Lower lobe of right lung (tissue), 2 donors: ENCODE results near the gene CRYAA. TPM values are rescaled to one million over a fixed set of nuclear protein-coding genes. Genes with fewer than 3 reads are reported as not detected.

Experiments
- ATAC-seq, 2 donors: fragments of 200-7000 bp; cut with Tn5 transposase; one replicate each; pipeline ENCODE4 v1.9.1; 2020 to 2022; ENCODE audit warnings: mild to moderate bottlenecking in 2 of 2, moderate library complexity in 2 of 2
- DNase-seq: peaks from one replicate; pipeline ENCODE4 v3.0.0-alpha.2; 2020
- H3K27ac ChIP-seq: fragments of 200-600 bp; one replicate; pipeline ENCODE4 v1.8.0; 2022
- H3K27me3 ChIP-seq: fragments of 200-600 bp; one replicate; pipeline ENCODE4 v1.8.0; 2022; ENCODE audit warnings: low read depth
- H3K36me3 ChIP-seq: fragments of 200-600 bp; one replicate; pipeline ENCODE4 v1.8.0; 2022; ENCODE audit warnings: mild to moderate bottlenecking
- H3K4me1 ChIP-seq: fragments of 200-600 bp; one replicate; pipeline ENCODE4 v1.8.0; 2022
- H3K4me3 ChIP-seq: fragments of 200-600 bp; one replicate; pipeline ENCODE4 v1.8.0; 2022; ENCODE audit warnings: mild to moderate bottlenecking
- H3K9me3 ChIP-seq: fragments of 200-600 bp; one replicate; pipeline ENCODE4 v1.8.0; 2022
- CTCF ChIP-seq: fragments of 200-600 bp; IDR thresholded peaks from one replicate; pipeline ENCODE4 v1.8.0; 2022; ENCODE audit warnings: antibody characterized with exemption, mild to moderate bottlenecking
- intact Hi-C: fragments of 100-400 bp; cut with DNase I; formaldehyde crosslinking; loops from one replicate; pipeline ENCODE4 v1.11.0; 2022
- total RNA-seq: library from RNA; stranded (reverse); fragmentation: NEBNext Ultra II Directional; extraction: Animal tissue kit (Norgen Biotek cat#: 25700); gene quantifications from one replicate; pipeline ENCODE4 v1.2.1, GENCODE V29; 2021
- donor health status: DM: no; HTN: yes; CAD: no; lungs with severe emphysema.

Gene CRYAA
- total RNA-seq, 1 donor from 2014 or later = not detected

DNA sequence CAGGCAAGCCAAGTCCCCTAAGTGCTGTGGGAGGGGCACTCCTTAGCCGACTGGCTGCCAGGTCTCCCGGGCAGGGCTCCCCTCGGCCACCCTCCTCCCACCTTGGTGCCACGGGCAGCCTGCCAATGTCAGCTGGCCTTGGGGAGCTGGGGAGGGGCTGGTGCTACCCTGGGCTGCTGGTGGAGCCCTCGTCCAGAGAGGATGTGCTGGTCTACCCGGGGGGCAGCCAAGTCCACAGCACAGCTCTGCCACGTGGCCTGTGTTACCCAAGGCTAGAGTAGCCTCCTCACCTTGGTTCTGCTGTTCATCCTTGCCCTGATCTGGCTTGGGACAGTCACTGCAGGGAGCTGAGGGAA, 42.9 kb downstream of the CRYAA start:
- Histone ChIP-seq H3K4me3 (no peak overlapping the region), H3K36me3 (no peaks in the 10 kb centered on the region), H3K9me3 (no peaks in the 10 kb centered on the region), H3K27me3 (no peaks in the 10 kb centered on the region), H3K4me1 (no peaks in the 10 kb centered on the region), H3K27ac (no peak overlapping the region)
- intact Hi-C loops = no loop called here
- TF ChIP-seq CTCF = no peak
- ATAC-seq (peak; percentile 76 to 80), DNase-seq (no peak)

Other genes starting within 250 kb of the CRYAA start
- gene ERVH48-1, start 243.4 kb upstream of the CRYAA start, total RNA-seq = not detected
- 17.5 TPM for gene PKNOX1, start 194.4 kb upstream of the CRYAA start, total RNA-seq
- 82.3 TPM for gene CBS, start 93.2 kb upstream of the CRYAA start, total RNA-seq
- gene U2AF1, start 61.4 kb upstream of the CRYAA start, total RNA-seq = 43.0 TPM